ENCODE results near the gene SNX12.

DNA sequence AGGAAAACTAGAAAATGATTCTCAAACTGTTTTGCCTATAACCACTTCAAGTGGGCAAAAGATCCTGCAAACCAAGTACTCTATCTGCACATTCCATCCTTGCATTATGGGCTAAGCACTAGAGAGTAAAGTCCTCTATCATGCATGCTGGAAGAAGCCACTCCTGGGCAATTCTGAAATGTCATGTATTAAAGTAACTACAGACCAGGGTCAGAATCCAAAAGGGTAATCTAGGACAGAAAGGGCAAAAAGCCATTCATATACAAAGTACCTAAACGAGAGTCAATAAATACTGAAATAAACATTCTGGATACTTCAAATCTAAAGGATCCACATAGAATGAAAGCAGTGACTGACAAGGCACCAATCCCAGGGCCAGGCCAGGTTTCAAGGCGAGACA lies 1.0 kb downstream of the SNX12 start:
- TF ChIP-seq, protein P1, sequence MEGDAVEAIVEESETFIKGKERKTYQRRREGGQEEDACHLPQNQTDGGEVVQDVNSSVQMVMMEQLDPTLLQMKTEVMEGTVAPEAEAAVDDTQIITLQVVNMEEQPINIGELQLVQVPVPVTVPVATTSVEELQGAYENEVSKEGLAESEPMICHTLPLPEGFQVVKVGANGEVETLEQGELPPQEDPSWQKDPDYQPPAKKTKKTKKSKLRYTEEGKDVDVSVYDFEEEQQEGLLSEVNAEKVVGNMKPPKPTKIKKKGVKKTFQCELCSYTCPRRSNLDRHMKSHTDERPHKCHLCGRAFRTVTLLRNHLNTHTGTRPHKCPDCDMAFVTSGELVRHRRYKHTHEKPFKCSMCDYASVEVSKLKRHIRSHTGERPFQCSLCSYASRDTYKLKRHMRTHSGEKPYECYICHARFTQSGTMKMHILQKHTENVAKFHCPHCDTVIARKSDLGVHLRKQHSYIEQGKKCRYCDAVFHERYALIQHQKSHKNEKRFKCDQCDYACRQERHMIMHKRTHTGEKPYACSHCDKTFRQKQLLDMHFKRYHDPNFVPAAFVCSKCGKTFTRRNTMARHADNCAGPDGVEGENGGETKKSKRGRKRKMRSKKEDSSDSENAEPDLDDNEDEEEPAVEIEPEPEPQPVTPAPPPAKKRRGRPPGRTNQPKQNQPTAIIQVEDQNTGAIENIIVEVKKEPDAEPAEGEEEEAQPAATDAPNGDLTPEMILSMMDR (IDR thresholded peaks at IDR 0.05): no peak
- TF ChIP-seq HOXA7 (CRISPR knock-in tag; IDR thresholded peaks at IDR 0.05): no peak
- TF ChIP-seq, protein P2, sequence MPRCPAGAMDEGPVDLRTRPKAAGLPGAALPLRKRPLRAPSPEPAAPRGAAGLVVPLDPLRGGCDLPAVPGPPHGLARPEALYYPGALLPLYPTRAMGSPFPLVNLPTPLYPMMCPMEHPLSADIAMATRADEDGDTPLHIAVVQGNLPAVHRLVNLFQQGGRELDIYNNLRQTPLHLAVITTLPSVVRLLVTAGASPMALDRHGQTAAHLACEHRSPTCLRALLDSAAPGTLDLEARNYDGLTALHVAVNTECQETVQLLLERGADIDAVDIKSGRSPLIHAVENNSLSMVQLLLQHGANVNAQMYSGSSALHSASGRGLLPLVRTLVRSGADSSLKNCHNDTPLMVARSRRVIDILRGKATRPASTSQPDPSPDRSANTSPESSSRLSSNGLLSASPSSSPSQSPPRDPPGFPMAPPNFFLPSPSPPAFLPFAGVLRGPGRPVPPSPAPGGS (IDR thresholded peaks at IDR 0.05): no peak
- TF ChIP-seq POLR2AphosphoS2 (conservative IDR thresholded peaks at IDR 0.05; ENCODE audit: low read length): no peak
- no peak for TF ChIP-seq NPAS2 (CRISPR knock-in tag; IDR thresholded peaks at IDR 0.05; ENCODE audit: borderline replicate concordance)
- TF ChIP-seq JUN (IDR thresholded peaks at IDR 0.05): no peak
- TF ChIP-seq, protein P3, sequence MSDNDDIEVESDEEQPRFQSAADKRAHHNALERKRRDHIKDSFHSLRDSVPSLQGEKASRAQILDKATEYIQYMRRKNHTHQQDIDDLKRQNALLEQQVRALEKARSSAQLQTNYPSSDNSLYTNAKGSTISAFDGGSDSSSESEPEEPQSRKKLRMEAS (IDR thresholded peaks at IDR 0.05): no peak

All from A549 (cell line).